Colonic mucosa (tissue), 4 donors: Measurements from ENCODE around the gene FBXO2. TPM values are rescaled to one million over a fixed set of nuclear protein-coding genes. Genes with fewer than 3 reads are reported as not detected.

Source experiments
- DNase-seq: peaks from one replicate; pipeline ENCODE4 v3.0.0-alpha.2; 2020
- H3K27ac ChIP-seq: fragments of 200-600 bp; one replicate; pipeline ENCODE4 v1.8.0; 2021
- H3K27me3 ChIP-seq: fragments of 200-600 bp; one replicate; pipeline ENCODE4 v1.8.0; 2021
- H3K36me3 ChIP-seq: fragments of 200-600 bp; one replicate; pipeline ENCODE4 v1.8.0; 2021
- H3K4me1 ChIP-seq: fragments of 200-600 bp; one replicate; pipeline ENCODE4 v1.8.0; 2021; ENCODE audit warnings: mild to moderate bottlenecking
- H3K4me3 ChIP-seq: fragments of 200-600 bp; one replicate; pipeline ENCODE4 v1.8.0; 2021
- H3K9ac ChIP-seq, 2 donors: one replicate each; pipeline ENCODE4 v1.7.0; 2013; ENCODE audit warnings: control low read depth in 2 of 2, low read depth in 2 of 2, low read length in 2 of 2
- H3K9me3 ChIP-seq: fragments of 200-600 bp; one replicate; pipeline ENCODE4 v1.8.0; 2021
- CTCF ChIP-seq: fragments of 200-600 bp; IDR thresholded peaks from one replicate; pipeline ENCODE4 v1.8.0; 2022; ENCODE audit warnings: antibody characterized with exemption, mild to moderate bottlenecking
- intact Hi-C: fragments of 100-400 bp; cut with DNase I; formaldehyde crosslinking; loops from one replicate; pipeline ENCODE4 v1.14.1; 2022
- total RNA-seq, 2 donors: library from RNA; stranded (reverse); fragmentation: NEBNext Ultra II Directional in 1 of 2; extraction: Animal tissue kit (Norgen Biotek cat#: 25700) in 1 of 2; gene quantifications; one replicate each; pipeline ENCODE4 v1.2.1, GENCODE V29; 2021
- donor health status: healthy.
- donor health status: DM: no; HTN: no; CAD: no.
- donor health status: DM: no; HTN: no; CAD: no.

Gene FBXO2
- total RNA-seq, 2 donors from 2014 or later = 1.2 TPM

GRCh38 chr1:11638121-11638520 is 16.1 kb downstream of the FBXO2 start:
- no peaks in the 10 kb centered on the region for H3K27me3 ChIP-seq
- H3K9me3 ChIP-seq = no peaks in the 10 kb centered on the region
- H3K27ac ChIP-seq = no peak overlapping the region
- H3K9ac ChIP-seq = no peak overlapping the region
- intact Hi-C loops = no loop called here
- no peak overlapping the region for H3K4me3 ChIP-seq
- TF ChIP-seq CTCF = no peak
- H3K36me3 ChIP-seq = no peaks in the 10 kb centered on the region
- no peak for DNase-seq
- no peaks in the 10 kb centered on the region for H3K4me1 ChIP-seq

- Histone ChIP-seq H3K4me1 (no peaks in the 10 kb centered on the region), H3K4me3 (no peak overlapping the region), H3K27ac (no peak overlapping the region), H3K9me3 (no peaks in the 10 kb centered on the region), H3K9ac (no peak overlapping the region), H3K27me3 (no peaks in the 10 kb centered on the region), H3K36me3 (no peaks in the 10 kb centered on the region)
- intact Hi-C loops = no loop called here
- no peak for DNase-seq
- no peak for TF ChIP-seq CTCF
These were observed 19.6 kb downstream of the FBXO2 start for GRCh38 chr1:11634365-11635192.

- no peak for DNase-seq
- H3K27ac ChIP-seq = no peak overlapping the region
- intact Hi-C loops = no loop called here
These were observed 24.8 kb downstream of the FBXO2 start for GRCh38 chr1:11629184-11630016.

DNA sequence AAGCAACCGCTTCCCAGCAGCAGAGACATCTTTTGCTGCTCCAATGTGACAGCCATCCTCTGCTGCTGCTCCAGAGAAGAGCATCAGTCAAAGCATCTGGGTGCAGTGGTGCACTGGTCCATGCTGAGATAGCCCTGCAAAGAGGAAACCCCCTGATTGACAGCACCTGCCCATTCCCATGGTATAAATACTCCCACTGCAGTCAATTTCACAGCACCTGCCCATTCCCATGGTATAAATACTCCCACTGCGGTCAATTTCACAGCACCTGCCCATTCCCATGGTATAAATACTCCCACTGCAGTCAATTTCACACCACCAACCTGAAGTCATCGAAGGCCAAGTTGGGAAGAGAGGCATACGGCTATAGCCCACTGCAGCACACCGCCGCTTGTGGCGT is 25.5 kb downstream of the FBXO2 start:
- DNase-seq = no peak
- no peak overlapping the region for H3K9ac ChIP-seq
- intact Hi-C loops = no loop called here
- no peak overlapping the region for H3K27ac ChIP-seq
- H3K27me3 ChIP-seq = no peaks in the 10 kb centered on the region
- no peak for TF ChIP-seq CTCF
- H3K9me3 ChIP-seq = no peaks in the 10 kb centered on the region
- H3K4me1 ChIP-seq = no peaks in the 10 kb centered on the region
- H3K4me3 ChIP-seq = no peak overlapping the region
- H3K36me3 ChIP-seq = no peaks in the 10 kb centered on the region

More at GRCh38 chr1:11629184-11630016, 24.8 kb downstream of the FBXO2 start:
- H3K4me1 ChIP-seq = no peaks in the 10 kb centered on the region
- no peaks in the 10 kb centered on the region for H3K9me3 ChIP-seq
- no peaks in the 10 kb centered on the region for H3K36me3 ChIP-seq
- no peak overlapping the region for H3K9ac ChIP-seq
- TF ChIP-seq CTCF = no peak
- H3K27me3 ChIP-seq = no peaks in the 10 kb centered on the region
- no peak overlapping the region for H3K4me3 ChIP-seq

DNA sequence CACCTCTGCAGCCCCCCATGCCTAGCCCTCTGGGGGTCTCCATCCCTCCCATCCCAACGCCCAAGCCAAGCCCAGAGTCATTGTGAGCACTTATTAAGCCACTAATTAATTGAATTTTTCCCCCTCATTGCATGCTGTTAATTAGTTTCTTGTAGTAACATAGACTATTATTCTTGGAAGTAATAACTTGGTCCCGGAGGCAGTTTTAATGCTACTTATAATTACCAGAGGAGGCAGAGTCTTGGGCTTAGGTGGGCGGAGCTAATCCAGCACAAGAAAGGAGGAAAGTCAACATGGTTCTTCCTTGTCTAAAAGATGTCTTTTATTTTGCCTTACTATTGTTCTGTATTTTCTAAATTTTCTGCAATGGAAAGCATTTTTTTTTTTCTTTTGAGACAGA is 27.7 kb downstream of the FBXO2 start:
- intact Hi-C loops = no loop called here
- TF ChIP-seq CTCF = no peak
- no peak overlapping the region for H3K9ac ChIP-seq
- H3K4me3 ChIP-seq = no peak overlapping the region
- H3K4me1 ChIP-seq = no peaks in the 10 kb centered on the region
- no peaks in the 10 kb centered on the region for H3K9me3 ChIP-seq
- no peak overlapping the region for H3K27ac ChIP-seq
- no peaks in the 10 kb centered on the region for H3K27me3 ChIP-seq
- DNase-seq = no peak
- H3K36me3 ChIP-seq = no peaks in the 10 kb centered on the region
